Stromal cell of bone marrow (primary cell): ENCODE data around the gene PIK3R6.
"Not testable (repeated sequence)": the region's sequence is repeated elsewhere in the genome, so short reads cannot be mapped to it uniquely, and the experiment has no call there.

Experiments
- DNase-seq: peaks from one replicate; pipeline ENCODE4 v3.0.0-alpha.2; 2012; ENCODE audit warnings: low read depth

Gene PIK3R6

GRCh38 chr17:8828517-8828875, 39.0 kb downstream of the PIK3R6 start:
- no peak for DNase-seq

- no peak for DNase-seq
Measured at GRCh38 chr17:8826808-8827435, 40.6 kb downstream of the PIK3R6 start.

- no peak for DNase-seq
Measured at GRCh38 chr17:8825802-8826201, 41.7 kb downstream of the PIK3R6 start.

GRCh38 chr17:8823279-8823678, 44.2 kb downstream of the PIK3R6 start:
- DNase-seq: no peak

GRCh38 chr17:8822401-8823035, 45.0 kb downstream of the PIK3R6 start:
- no peak for DNase-seq

GRCh38 chr17:8821446-8822105, 45.9 kb downstream of the PIK3R6 start:
- no peak for DNase-seq

- no peak for DNase-seq
Measured at GRCh38 chr17:8820311-8821010, 47.0 kb downstream of the PIK3R6 start.

GRCh38 chr17:8818654-8819330, 48.7 kb downstream of the PIK3R6 start:
- no peak for DNase-seq

- DNase-seq: no peak
Measured at GRCh38 chr17:8818047-8818446, 49.4 kb downstream of the PIK3R6 start.

GRCh38 chr17:8806926-8807550, 60.4 kb downstream of the PIK3R6 start:
- DNase-seq: no peak

GRCh38 chr17:8806253-8806925, 61.1 kb downstream of the PIK3R6 start:
- no peak for DNase-seq

- DNase-seq: not testable (repeated sequence)
Measured at GRCh38 chr17:8805396-8805795, 62.1 kb downstream of the PIK3R6 start.

GRCh38 chr17:8803531-8804420, 63.7 kb downstream of the PIK3R6 start:
- no peak for DNase-seq

GRCh38 chr17:8801135-8801840, 66.2 kb downstream of the PIK3R6 start:
- no peak for DNase-seq

- no peak for DNase-seq
Measured at GRCh38 chr17:8800656-8801055, 66.8 kb downstream of the PIK3R6 start.

- DNase-seq: no peak
Measured at GRCh38 chr17:8799570-8800212, 67.8 kb downstream of the PIK3R6 start.

- DNase-seq: no peak
Measured at GRCh38 chr17:8798846-8799569, 68.5 kb downstream of the PIK3R6 start, which contains the start of gene MFSD6L. Gene MFSD6L (minus strand): TSS chr17:8799365. CDS start chr17:8799120, 245 bp downstream.

GRCh38 chr17:8798176-8798845, 69.2 kb downstream of the PIK3R6 start:
- DNase-seq: no peak
